HG02884 (cell line): ENCODE data around the gene ZNRF2.

Source experiments
- ATAC-seq: cut with Tn5 transposase; IDR thresholded peaks from one replicate; pipeline ENCODE4 v1.9.1; 2021; ENCODE audit warnings: mild to moderate bottlenecking, moderate library complexity; ENCODE audit not compliant: unreplicated experiment

The ZNRF2 gene

GRCh38 chr7:30403477-30403876 is 119.1 kb downstream of the ZNRF2 start:
- ATAC-seq: no peak

GRCh38 chr7:30405179-30405578 is 120.8 kb downstream of the ZNRF2 start:
- no peak for ATAC-seq

- ATAC-seq: no peak
Measured at GRCh38 chr7:30406664-30407425, 122.4 kb downstream of the ZNRF2 start.

- no peak for ATAC-seq
Measured at GRCh38 chr7:30411173-30411572, 126.8 kb downstream of the ZNRF2 start.

- ATAC-seq: no peak
Measured at GRCh38 chr7:30411897-30412296, 127.5 kb downstream of the ZNRF2 start.

- no peak for ATAC-seq
Measured at GRCh38 chr7:30412782-30413504, 128.5 kb downstream of the ZNRF2 start.

GRCh38 chr7:30413864-30414263 is 129.5 kb downstream of the ZNRF2 start:
- no peak for ATAC-seq
